GM12872 (cell line): Measurements from ENCODE around the gene SCGB1A1.

ENCODE experiments used
- CTCF ChIP-seq: IDR thresholded peaks from 3 replicates; pipeline ENCODE4 v1.5.1; 2011; ENCODE audit warnings: low read depth, mild to moderate bottlenecking, low read length, moderate library complexity; ENCODE audit not compliant: insufficient read depth

SCGB1A1 gene

GRCh38 chr11:62404435-62404834 lies 14.4 kb upstream of the SCGB1A1 start:
- TF ChIP-seq CTCF, result no peak

- no peak for TF ChIP-seq CTCF
Measured at GRCh38 chr11:62404901-62405300, 13.9 kb upstream of the SCGB1A1 start.

GRCh38 chr11:62406034-62406433 lies 12.8 kb upstream of the SCGB1A1 start:
- no peak for TF ChIP-seq CTCF

- no peak for TF ChIP-seq CTCF
Measured at GRCh38 chr11:62409831-62410230, 9.0 kb upstream of the SCGB1A1 start.

GRCh38 chr11:62410972-62411371 lies 7.9 kb upstream of the SCGB1A1 start:
- no peak for TF ChIP-seq CTCF

- TF ChIP-seq CTCF, result no peak
Measured at GRCh38 chr11:62411524-62411923, 7.3 kb upstream of the SCGB1A1 start.

GRCh38 chr11:62413060-62413696 lies 5.7 kb upstream of the SCGB1A1 start:
- TF ChIP-seq CTCF, result no peak
